Stimulated activated CD8-positive, alpha-beta memory T cell treated with anti-CD3 and anti-CD28 coated beads, Interleukin-2, amount 100 ng/mL, for 48 hours (primary cell): Measurements from ENCODE around the gene RRP1.
"Not testable (repeated sequence)": the region's sequence is repeated elsewhere in the genome, so short reads cannot be mapped to it uniquely, and the experiment has no call there.

ENCODE experiments used
- DNase-seq, 2 donors: peaks; one replicate each; pipeline ENCODE4 v3.0.0-alpha.2; 2020; ENCODE audit warnings: low read depth in 2 of 2

Gene RRP1

DNA sequence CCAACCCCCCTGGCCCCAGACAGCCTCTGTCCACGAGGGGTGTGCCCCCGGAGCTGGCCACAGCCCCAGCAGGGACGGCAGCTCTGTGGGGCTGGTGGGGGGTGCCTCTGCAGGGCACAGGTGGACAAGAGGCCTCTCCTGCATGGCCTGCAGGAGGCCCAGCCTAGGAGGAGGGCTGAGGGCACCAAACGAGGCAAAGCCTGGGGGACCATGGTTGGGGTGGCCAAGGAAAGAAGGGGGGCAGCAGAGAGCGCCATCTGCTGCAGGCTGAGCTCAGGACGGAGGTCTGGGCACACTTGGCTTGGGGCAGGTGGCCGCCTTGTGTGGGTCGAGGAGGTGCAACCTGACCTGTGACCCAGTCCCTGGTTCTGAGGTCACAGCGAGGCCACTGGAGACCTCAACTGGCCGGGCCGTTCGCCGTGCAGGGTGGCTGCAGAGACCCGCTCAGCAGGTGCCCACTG, 27.3 kb downstream of the RRP1 start:
- DNase-seq: no peak

DNA sequence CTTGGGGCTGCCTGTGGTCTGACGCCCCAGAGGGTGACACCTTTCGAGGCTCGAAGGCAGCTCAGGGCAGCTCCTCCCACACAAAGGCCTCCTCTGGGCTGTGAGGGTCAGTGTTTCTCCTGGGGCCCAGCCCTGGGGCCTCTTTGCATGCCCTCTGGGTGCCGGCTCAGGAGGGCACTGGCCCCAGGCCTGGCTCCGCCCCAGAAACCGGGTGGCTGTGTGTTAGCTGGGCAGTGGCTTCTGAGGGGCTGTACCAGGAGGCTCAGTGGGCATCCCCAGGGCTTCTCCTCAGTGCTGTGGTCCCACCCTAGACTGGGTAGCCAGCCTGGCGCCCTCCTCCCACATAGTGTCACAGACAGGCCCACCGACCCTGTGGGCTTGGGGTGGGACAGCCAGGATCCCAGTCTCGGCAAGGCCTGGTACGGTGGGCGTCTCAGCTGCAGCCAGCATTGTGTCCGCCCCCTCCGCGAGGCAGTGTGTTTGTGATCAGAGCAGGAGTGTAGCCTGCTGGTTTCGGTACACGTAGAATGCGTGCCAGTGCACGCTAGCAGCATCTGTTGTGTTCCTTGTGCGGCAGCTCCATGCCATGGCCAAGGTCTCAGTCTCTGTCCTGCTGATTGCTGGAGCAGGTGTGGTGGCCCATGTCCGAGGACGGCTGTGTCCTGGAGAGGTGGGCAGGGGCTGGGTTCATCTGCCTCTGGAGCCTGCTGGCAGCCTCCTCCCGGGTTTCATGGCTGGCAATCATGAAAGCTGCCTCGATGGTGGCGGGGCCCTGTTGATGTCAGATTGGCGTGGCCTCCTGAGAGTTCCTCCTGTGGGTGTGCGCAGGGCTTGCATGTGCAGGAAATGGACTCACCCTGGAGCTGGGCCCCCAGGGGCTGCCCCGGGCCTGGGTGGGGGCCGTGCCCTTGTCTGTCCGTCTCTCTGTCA, 28.0 kb downstream of the RRP1 start:
- no peak for DNase-seq

DNA sequence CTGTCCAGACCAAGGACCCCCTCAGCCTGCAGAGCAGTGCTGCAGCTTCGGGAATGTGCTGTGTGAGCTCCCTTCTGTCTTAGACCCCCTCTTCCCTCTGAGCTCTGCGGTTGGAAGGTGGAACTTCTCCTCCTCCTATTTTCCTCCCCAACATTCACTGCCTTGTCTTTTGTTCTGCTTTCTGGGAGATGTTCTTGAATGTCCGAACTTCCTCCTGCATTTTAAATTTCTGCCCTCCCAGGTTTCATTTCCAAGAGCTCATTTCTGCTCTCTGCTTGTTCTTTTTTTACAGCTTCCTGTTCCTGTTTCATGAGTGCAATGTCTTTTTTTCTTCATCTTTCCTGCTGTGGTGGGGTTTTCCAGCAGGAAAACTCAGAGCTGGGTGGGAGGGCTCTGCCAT, 29.3 kb downstream of the RRP1 start:
- DNase-seq: no peak

DNA sequence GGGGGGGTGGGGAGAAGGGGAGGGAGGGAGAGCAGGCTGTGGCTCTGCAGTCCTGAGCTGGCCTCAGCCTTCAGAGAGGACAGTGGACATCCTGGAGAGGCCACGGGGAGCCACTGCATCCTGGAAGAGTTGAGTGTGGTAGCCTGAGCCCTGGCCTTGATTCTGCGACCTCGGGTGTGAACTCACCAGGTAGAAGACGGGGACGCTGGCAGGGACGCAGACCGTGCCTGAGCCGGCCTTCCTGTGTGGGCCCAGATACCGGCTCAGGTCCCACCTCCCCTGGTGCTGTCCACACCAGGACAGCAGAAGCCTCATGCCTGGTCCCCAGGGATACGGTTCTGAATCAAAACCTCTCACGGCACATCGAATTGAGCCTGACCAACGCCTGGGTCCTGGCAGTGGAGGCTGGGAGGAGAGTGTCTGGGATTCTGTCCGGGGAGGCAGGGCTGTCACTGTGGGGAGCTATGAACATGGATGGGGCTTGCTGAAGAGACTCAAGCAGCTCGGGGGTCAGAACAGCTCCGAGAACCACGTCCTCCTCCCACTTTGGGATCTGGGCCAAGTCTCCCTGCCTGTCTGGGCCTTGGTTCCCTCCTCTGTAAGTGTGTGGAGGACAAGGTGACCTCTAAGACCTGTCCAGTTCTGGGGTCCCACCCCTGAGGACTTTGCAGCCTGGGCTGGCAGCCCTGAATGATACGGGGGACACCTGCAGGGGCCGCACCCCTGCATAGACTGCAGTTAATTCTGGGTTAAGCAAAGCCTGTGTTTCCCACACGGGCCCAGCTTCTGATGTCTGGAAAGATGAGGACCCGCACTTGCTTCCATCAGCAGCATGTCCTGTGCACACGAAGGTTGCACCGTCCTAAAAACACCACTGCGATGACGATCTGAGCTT, 30.4 kb downstream of the RRP1 start:
- DNase-seq: no peak

DNA sequence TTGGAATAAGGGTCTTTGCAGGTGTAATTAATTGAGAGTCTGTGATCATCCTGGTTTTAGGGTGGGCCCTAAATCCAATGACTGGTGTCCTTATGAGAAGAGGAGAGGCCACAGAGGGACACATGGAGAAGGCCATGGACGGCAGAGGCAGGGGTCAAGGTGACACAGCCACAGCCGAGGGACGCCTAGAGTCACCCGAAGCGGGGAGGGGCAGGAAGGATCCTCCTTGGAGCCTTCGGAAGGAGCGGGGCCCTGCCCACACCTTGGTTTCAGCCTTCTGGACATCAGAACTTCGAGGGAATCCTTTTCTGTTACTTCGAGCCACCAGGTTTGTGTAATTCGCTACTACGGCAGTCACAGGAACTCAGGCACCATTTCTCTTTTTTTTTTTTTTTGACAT, 31.1 kb downstream of the RRP1 start:
- no peak for DNase-seq

DNA sequence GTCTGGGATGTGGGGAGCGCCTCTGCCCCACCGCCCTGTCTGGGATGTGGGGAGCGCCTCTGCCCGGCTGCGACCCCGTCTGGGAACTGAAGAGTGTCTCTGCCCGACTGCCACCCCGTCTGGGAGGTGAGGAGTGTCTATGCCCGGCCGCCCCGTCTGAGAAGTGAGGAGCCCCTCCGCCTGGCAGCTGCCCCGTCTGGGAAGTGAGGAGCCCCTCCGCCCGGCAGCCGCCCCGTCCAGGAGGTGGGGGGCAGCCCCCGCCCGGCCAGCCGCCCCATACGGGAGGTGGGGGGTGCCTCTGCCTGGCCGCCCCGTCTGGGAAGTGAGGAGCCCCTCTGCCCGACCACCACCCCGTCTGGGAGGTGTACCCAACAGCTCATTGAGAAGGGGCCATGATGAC, 32.8 kb downstream of the RRP1 start:
- not testable (repeated sequence) for DNase-seq

DNA sequence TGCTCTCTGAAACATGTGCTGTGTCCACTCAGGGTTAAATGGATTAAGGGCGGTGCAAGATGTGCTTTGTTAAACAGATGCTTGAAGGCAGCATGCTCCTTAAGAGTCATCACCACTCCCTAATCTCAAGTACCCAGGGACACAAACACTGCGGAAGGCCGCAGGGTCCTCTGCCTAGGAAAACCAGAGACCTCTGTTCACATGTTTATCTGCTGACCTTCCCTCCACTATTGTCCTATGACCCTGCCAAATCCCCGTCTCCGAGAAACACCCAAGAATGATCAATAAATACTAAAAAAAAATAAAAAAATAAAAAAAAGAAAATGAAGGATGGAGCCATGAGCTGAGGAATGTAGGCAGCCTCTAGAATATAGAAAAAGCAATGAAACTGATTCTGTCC, 33.4 kb downstream of the RRP1 start:
- DNase-seq: not testable (repeated sequence)

DNA sequence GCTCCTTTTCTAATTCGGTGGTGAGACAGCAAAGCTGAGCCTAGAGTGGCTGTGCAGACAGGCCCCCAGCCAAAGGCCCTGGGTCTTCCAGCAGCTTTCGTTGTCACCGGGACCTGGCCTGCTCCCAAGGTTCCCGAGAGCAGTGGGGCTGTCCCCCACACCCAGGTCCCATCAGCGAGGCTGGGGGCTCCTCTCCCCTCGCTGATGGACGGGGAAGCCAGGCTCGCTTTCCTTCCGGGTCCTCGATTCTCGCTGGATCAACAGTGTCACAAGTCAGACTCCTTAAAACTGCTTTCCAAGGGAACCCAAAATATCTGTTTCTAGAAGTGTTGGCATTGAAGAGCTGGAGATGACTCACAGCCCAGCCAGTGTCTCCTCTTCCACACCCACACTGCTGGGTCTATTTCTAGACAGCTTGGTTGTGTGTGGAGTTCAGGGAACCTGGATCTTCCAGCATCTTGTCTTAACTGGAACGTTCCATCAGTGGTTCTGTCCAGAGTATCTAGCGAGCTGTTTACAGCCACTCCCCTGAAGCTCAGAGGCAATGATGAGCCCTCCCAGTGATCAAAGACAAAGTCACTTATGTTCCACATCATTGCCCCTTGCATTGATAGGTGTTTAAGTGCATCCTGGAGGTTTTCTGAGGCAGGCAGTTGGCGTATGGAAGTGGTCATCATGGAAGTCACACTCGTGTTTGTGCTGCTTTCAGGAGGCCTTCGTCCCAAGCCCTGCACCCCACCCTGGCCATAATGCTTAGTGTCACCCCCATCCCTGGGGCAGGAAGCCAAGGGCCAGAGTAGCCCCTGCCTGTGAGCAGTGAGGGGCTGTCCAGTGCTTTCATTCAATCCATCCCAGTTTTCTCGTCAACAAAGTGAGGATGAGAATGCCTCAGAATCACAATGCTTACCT, 35.2 kb downstream of the RRP1 start:
- no peak for DNase-seq

DNA sequence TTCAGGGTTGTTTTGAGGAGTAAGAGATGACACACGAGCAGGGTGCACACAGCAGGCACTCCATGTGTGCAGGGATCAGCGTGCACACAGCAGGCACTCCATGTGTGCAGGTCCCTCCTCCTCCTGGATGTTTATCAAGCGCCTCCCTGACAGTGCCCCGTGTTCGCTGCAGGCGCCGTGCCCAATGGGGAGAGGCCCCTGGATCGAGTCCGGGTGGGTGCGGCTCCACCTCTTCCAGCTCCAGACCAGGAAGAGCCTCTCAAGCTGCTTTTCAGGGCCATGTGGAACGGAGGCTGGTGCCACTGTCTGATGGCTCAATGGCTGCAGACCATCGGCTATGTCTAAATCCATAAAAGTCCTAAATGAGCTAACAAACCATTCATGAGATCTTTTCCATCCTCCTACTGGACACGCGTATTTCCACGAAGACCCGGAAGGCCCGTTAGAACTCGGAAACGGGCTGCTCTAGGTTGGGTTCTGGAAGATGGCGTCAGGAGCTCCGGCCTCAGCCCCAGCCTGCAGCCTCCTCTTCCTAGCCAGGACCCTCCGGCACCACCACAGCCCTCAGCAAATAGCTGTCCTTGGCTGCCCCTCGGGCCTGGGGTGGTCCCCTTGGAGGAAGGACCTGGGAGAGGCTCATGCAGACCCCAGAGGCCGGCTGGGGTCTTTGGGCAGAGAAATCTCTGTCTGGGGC, 36.0 kb downstream of the RRP1 start:
- DNase-seq: no peak

DNA sequence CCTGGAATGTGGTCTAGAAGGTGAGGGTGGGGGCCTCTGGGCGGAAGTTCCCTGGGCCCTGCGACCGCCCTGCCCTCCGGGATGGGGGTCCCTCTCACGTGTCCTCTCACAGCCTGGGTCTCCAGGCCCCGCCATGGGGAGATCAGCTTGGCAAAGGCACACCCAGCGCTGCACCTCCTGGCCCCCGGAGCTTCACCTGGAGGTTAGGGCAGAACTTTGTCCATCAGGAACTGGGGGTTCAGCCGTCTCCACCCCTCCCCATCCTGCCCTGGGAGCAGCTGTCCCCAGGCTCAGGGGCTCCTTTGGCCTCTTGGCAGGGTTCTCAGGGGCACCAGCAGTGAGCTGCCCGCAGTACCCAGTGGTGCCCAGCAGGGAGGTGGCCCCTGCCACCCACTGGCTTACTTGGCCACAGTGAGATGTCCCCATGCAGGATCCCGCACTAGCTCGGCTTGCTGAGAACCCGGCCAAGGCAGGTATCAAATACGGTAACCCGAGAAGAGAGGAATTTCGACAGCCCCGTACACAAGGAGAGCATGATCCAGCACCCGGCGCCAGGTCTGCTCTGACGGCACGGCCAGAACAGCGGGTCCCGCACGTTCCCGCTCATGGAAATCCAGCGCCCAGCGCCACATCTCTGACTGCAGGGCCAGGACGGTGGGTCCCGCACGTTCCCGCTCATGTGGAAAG, 36.7 kb downstream of the RRP1 start:
- no peak for DNase-seq

DNA sequence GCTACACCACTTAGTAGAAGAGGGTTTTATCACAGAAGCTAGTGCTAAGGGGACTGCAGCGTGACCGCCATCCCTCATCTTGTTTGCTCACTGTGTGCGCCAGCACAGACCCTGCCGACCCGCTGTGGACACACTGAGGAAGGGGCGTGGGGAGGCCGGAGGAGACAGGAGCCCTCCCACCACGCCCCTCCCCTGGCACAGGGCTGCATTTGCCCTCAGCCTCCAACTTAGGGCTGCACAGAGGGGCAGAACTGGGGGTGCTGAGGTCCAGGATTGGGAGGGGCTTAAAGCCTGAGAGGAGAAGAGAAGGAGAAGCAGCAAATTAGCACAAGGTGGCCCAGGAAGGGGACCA, 37.2 kb downstream of the RRP1 start:
- no peak for DNase-seq

DNA sequence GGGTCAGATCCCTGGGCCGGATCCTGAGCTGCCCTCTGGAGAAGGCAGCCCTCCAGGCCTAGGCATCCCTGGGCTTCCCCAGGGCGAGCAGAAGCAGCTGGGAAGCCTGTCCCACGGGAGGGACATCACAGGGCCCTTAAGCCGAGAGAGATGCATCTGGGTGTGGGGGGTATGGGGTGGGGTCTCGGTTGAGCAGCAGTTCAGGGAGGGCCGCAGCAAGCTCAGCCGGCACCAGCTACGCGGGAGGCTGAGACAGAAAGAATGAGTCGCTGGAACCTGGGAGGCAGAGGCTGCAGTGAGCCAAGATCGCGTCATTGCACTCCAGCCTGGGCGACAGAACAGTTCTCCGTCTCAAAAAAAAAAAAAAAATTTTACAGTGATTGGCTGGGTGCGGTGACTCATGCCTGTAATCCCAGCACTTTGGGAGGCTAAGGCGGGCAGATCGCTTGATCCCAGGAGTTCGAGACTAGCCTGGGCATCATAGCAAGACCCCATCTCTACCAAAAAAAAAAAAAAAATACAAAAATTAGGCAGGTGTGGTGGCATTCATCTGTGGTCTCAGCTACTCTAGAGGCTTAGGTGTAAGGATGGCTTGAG, 37.7 kb downstream of the RRP1 start:
- peak in 1 of 2 donors; percentile 20 for DNase-seq

DNA sequence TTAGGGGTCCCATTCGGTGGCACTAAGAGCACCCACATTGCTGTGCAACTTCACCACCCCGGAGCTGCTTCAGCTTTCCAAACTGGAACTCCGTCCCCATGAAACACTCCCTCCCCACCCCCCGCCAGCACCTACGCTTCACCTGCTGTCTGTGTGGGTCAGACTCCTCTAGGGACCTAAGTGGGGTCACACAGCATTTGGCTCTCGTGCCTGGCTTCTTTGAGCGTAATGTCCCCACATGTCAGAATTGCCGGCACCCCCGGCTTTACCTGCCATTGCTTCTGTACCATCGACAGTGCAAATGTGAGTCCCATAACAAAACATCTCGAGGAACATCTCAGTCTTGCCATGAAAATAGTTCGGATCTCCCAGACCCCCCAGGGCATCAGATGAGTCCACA, 39.8 kb downstream of the RRP1 start:
- no peak for DNase-seq

DNA sequence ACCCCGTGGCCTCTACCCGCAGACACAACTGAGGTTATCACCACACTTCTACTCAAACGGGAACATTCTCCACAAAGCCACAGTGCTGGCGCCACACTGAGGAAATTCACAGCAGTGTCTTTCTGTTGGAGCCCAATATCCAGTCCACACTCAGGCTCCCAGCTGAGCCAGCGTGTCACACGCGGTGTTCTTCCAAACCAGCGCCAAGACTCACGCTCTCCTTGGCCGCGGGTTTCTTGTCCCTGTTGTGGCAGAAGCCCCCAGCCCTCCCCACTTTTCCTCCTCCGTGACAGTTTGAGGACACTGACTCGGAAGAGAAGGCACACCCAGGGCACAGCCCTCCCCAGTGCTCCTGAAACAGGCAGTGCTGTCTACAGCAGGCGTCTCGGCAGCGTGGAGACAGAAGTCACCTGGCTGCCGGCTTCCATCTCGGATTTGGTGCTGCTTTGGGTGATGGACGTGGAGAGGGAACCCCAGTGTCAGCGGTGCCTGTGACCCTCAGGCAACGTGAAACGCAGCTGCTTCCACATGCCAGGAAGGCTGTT, 40.3 kb downstream of the RRP1 start:
- DNase-seq: no peak

DNA sequence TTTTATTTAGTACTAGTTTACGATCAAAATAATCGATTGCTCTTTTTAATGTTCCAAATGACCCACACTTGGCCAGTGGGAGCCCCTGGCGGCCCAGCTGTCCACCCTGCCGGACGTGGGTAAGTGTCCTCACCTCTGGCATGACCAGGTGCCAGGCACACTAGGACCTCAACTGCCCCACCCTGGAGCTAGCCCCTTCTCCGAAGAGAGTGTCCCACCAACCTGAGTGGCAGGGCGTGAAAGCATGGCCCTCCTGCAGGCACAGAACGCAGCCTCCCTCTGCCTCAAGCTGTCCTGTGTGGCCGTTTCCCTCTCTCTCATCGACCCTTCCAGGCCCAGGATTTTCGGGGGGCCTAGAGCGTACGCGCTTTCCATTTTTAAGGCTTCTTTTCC, 42.8 kb downstream of the RRP1 start:
- DNase-seq: no peak

DNA sequence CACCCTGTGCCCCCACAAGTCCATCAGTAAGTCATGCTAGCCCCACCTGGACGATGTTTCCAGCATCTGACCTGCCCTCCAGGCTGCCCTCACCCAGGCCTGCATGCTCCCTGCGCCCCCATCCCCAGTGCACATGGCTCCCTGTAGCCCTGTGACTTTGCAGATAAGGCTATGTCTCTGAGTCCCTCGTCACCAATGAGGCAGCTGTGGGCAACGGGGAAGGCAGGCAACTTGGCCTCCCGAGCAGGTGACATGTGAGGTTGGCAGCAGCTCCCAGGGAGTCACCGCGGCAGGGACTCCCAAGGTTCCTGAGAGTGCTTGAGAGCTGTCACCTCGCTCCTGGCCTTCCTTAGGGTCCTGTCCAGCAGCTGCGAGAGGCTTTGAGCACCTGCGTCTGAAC, 43.3 kb downstream of the RRP1 start:
- DNase-seq: no peak

DNA sequence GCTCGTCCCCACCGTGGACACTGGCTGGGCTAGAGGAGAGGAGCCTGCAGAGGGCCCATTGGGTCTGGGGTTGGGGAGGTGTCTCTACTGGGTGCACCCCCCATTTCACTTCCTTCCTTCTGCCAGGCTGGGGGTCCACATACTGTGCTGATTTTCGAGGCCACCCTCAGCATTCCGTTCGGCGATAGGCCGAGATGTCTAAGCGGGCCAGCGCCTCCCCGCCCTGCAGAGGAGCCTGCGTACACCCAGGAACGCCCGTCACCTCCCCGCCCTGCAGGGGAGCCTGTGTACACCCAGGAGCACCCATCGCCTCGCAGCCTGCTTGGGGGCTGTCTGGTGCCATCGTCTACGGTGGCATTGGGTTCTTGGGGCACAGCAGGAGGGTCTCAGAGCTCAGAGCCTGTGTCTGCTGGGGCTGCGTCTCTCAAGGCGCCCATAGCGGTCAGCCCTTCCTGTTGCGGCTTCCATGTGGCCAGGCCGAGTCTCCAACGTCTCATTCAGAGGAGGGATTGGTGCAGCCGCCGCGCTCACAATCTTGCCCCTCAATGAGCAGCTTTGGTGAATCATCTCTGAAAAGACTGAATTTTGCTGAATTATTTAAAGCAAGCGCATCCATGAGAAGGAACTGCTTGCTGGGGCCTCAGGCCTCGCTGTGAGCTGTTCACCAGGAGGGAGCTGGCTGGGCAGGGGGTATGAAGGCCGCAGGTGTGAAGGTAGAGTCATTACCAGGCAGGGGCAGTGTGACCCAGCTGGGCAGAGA, 44.9 kb downstream of the RRP1 start:
- DNase-seq: no peak

DNA sequence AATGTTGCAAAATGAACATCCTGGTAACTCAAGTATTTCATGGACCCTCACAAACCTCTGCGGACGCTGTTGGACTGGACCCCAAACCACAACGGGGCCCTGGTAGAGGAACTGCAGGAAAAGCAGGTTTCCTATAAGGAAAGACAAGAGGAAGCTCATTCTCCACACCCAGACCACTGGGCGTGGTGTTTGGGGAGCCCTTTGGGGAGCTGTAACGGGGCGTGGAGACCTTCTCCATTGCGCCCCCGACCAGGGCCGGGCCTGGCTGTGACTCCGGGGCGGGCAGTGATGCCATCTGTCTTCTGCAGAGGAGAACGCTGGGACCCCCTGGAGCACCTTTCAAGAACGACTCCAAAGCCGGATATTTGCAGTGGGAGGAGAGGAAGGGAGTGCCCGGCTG, 45.7 kb downstream of the RRP1 start:
- DNase-seq: no peak

DNA sequence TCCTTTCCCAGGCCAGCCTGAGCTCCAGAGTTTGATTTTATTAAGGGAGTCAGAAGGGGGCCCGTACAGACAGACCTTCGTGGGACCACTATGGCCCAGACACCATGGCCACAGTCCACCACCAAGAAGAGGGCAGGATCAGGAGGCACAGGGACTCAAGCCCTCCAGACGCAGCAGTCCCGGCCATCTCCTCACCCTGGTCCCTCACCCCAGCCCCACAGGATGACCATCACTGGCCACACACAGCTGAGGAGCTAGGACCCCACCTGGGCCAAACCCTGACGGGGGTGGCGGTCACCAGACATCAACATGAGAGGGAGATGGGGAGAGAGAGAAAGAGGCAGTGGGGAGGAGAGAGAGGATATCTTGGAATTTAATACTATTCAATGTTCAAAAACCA, 46.5 kb downstream of the RRP1 start:
- no peak for DNase-seq
